SK-N-SH (cell line): Measurements from ENCODE around the gene C9orf43. TPM values are rescaled to one million over a fixed set of nuclear protein-coding genes. Genes with fewer than 3 reads are reported as not detected.

Source experiments
- CTCF ChIA-PET: fragments of 300-600, 350-600 bp; formaldehyde crosslinking; extraction: SDS; loops from one replicate; lab custom pipeline; 2021; lab: Yijun Ruan, JAX
- POLR2A ChIA-PET: fragments of 350-600 bp; sonication (Branson Sonifier 250); formaldehyde crosslinking; extraction: SDS; loops from one replicate; lab custom pipeline; 2020; ENCODE audit warnings: antibody characterized with exemption, inconsistent platforms; lab: Yijun Ruan, JAX
- DNase-seq: peaks from one replicate; pipeline ENCODE4 v3.0.0; 2012
- H2AFZ ChIP-seq: fragments of 200-600 bp; sonication (generic); 2 replicates; pipeline ENCODE4 v1.8.1; 2016; ENCODE audit warnings: antibody characterized with exemption, mild to moderate bottlenecking, low read depth
- H3F3A ChIP-seq: fragments of 200-600 bp; sonication (generic); replicated peaks from 2 replicates; pipeline ENCODE3; 2016; ENCODE audit warnings: antibody characterized with exemption, mild to moderate bottlenecking; ENCODE audit not compliant: insufficient read depth
- H3K27ac ChIP-seq, 2 experiments: fragments of 200-500 bp in 1 of 2; fragments of 200-600 bp in 1 of 2; sonication (Bioruptor generic) in 1 of 2; sonication (generic), shearing (Covaris generic) in 1 of 2; 2 replicates each; pipeline versions ENCODE4 v1.5.1 to v1.6.1; 2014 to 2016; ENCODE audit warnings: low read depth in 2 of 2, inconsistent platforms in 1 of 2, low read length in 1 of 2, mild to moderate bottlenecking in 1 of 2, mixed read lengths in 1 of 2
- H3K27me3 ChIP-seq: fragments of 200-600 bp; sonication (generic), shearing (Covaris generic); 2 replicates; pipeline ENCODE4 v1.6.1; 2016; ENCODE audit warnings: mixed run types; ENCODE audit not compliant: insufficient read depth
- H3K36me3 ChIP-seq, 2 experiments: fragments of 200-500 bp in 1 of 2; fragments of 200-600 bp in 1 of 2; sonication (Bioruptor generic) in 1 of 2; sonication (generic) in 1 of 2; replicated peaks in 1 of 2; 2 replicates each; pipeline versions ENCODE3 to v1.5.1; 2014 to 2016; ENCODE audit warnings: low read length in 1 of 2, mild to moderate bottlenecking in 1 of 2; ENCODE audit not compliant: insufficient read depth in 2 of 2, control insufficient read depth in 1 of 2
- H3K4me1 ChIP-seq, 2 experiments: fragments of 200-500 bp in 1 of 2; fragments of 200-600 bp in 1 of 2; sonication (Bioruptor generic) in 1 of 2; sonication (generic), shearing (Covaris generic) in 1 of 2; 2 replicates each; pipeline versions ENCODE4 v1.5.1 to v1.6.1; 2014 to 2016; ENCODE audit warnings: low read depth in 1 of 2, low read length in 1 of 2, mixed run types in 1 of 2; ENCODE audit not compliant: insufficient read depth in 2 of 2, control insufficient read depth in 1 of 2
- H3K4me2 ChIP-seq: fragments of 200-600 bp; sonication (generic), shearing (Covaris generic); 2 replicates; pipeline ENCODE4 v1.6.1; 2017; ENCODE audit warnings: mixed run types
- H3K4me3 ChIP-seq, 2 experiments: fragments of 200-500 bp in 1 of 2; fragments of 200-600 bp in 1 of 2; sonication (Bioruptor generic) in 1 of 2; sonication (generic), shearing (Covaris generic) in 1 of 2; 2 replicates each; pipeline versions ENCODE4 v1.5.1 to v1.8.1; 2014 to 2016; ENCODE audit warnings: low read depth in 2 of 2, inconsistent platforms in 1 of 2, low read length in 1 of 2, mild to moderate bottlenecking in 1 of 2, mixed read lengths in 1 of 2, moderate library complexity in 1 of 2
- H3K79me2 ChIP-seq: fragments of 200-600 bp; sonication (generic); 2 replicates; pipeline ENCODE4 v1.8.1; 2017; ENCODE audit warnings: mild to moderate bottlenecking; ENCODE audit not compliant: insufficient read depth
- H3K9ac ChIP-seq: fragments of 200-600 bp; sonication (generic); 2 replicates; pipeline ENCODE4 v1.6.1; 2017; ENCODE audit warnings: mixed run types
- H3K9me2 ChIP-seq: fragments of 200-600 bp; sonication (generic); 2 replicates; pipeline ENCODE4 v1.6.1; 2017; ENCODE audit warnings: mixed run types
- H3K9me3 ChIP-seq: fragments of 200-600 bp; sonication (generic); 2 replicates; pipeline ENCODE4 v1.6.1; 2017; ENCODE audit warnings: mixed run types, mild to moderate bottlenecking, moderate library complexity
- H4K20me1 ChIP-seq: fragments of 200-600 bp; sonication (generic); 2 replicates; pipeline ENCODE4 v1.6.1; 2017; ENCODE audit warnings: mild to moderate bottlenecking, mixed run types; ENCODE audit not compliant: insufficient read depth
- CHD2 ChIP-seq: fragments of 150-350 bp; IDR thresholded peaks from 2 replicates; pipeline ENCODE4 v1.6.1; 2018; ENCODE audit warnings: low read length; ENCODE audit not compliant: partially characterized antibody
- EP300 ChIP-seq, 2 experiments: IDR thresholded peaks; 2 replicates each; pipeline versions ENCODE4 v1.4.0 to v1.6.1; 2012; ENCODE audit warnings: borderline replicate concordance in 1 of 2, low read depth in 1 of 2, low read length in 1 of 2
- FOSL2 ChIP-seq: IDR thresholded peaks from 2 replicates; pipeline ENCODE4 v1.4.0; 2012; ENCODE audit warnings: low read depth, mild to moderate bottlenecking, moderate library complexity, borderline replicate concordance
- FOXJ3 ChIP-seq: sonication (generic); formaldehyde crosslinking; IDR thresholded peaks from 2 replicates; pipeline ENCODE4 v1.5.1; 2020; ENCODE audit warnings: mild to moderate bottlenecking, missing genetic modification reagents
- JUND ChIP-seq: IDR thresholded peaks from 2 replicates; pipeline ENCODE4 v1.4.0; 2012
- MXI1 ChIP-seq: IDR thresholded peaks from 2 replicates; pipeline ENCODE4 v1.6.1; 2012; ENCODE audit warnings: mild to moderate bottlenecking, low read depth, low read length, improper control_type of control experiment
- NFIC ChIP-seq: IDR thresholded peaks from 2 replicates; pipeline ENCODE4 v1.4.0; 2012; ENCODE audit warnings: borderline replicate concordance
- NRF1 ChIP-seq: IDR thresholded peaks from 2 replicates; pipeline ENCODE4 v1.6.1; 2012; ENCODE audit warnings: low read depth, mild to moderate bottlenecking, low read length
- POLR2AphosphoS5 ChIP-seq: IDR thresholded peaks from 2 replicates; pipeline ENCODE4 v1.6.1; 2012; ENCODE audit warnings: low read depth, low read length
- RCOR1 ChIP-seq: fragments of 150-350 bp; IDR thresholded peaks from 2 replicates; pipeline ENCODE4 v1.6.1; 2017; ENCODE audit warnings: antibody characterized with exemption, low read length
- RFX5 ChIP-seq: IDR thresholded peaks from 2 replicates; pipeline ENCODE4 v1.6.1; 2012; ENCODE audit warnings: mild to moderate bottlenecking, improper control_type of control experiment, low read length
- RXRA ChIP-seq: IDR thresholded peaks from 2 replicates; pipeline ENCODE4 v1.4.0; 2012; ENCODE audit warnings: low read depth, mild to moderate bottlenecking, borderline replicate concordance
- SMC3 ChIP-seq: IDR thresholded peaks from 2 replicates; pipeline ENCODE4 v1.6.1; 2012; ENCODE audit warnings: low read depth, low read length, improper control_type of control experiment
- TAF1 ChIP-seq: IDR thresholded peaks from 2 replicates; pipeline ENCODE4 v1.6.1; 2012; ENCODE audit warnings: low read depth, mild to moderate bottlenecking, low read length, moderate library complexity, borderline replicate concordance
- TCF12 ChIP-seq: IDR thresholded peaks from 2 replicates; pipeline ENCODE4 v1.4.0; 2012
- YY1 ChIP-seq: IDR thresholded peaks from 2 replicates; pipeline ENCODE4 v1.4.0; 2012; ENCODE audit warnings: low read depth, mild to moderate bottlenecking
- WGBS: methylation state at CpG from one replicate; pipeline ENCODE4 v1.1.6; 2017; ENCODE audit warnings: low lambda C conversion rate; 5-methylcytosine and 5-hydroxymethylcytosine counted together
- polyA plus RNA-seq, 3 experiments: library from polyadenylated mRNA; depleted of rRNA; stranded (reverse); fragments of >200 nt; gene quantifications; 2 replicates each; pipeline ENCODE4 v1.2.3, GENCODE V29; 2012
- TF ChIP-seq, protein P1 (sequence below): IDR thresholded peaks from 2 replicates; pipeline ENCODE4 v1.4.0; 2012; ENCODE audit warnings: low read depth
- TF ChIP-seq, protein P2 (sequence below): IDR thresholded peaks from 2 replicates; pipeline ENCODE4 v1.6.1; 2012; ENCODE audit warnings: mild to moderate bottlenecking, low read depth, low read length, moderate library complexity
- TF ChIP-seq, protein P3 (sequence below): fragments of 150-350 bp; IDR thresholded peaks from 2 replicates; pipeline ENCODE4 v1.6.1; 2017; ENCODE audit warnings: antibody characterized with exemption, low read length, low read depth, borderline replicate concordance

The C9orf43 gene
- polyA plus RNA-seq, 1 of the 3 experiments (the other 2 are of a cell fraction): 0.58 TPM

DNA sequence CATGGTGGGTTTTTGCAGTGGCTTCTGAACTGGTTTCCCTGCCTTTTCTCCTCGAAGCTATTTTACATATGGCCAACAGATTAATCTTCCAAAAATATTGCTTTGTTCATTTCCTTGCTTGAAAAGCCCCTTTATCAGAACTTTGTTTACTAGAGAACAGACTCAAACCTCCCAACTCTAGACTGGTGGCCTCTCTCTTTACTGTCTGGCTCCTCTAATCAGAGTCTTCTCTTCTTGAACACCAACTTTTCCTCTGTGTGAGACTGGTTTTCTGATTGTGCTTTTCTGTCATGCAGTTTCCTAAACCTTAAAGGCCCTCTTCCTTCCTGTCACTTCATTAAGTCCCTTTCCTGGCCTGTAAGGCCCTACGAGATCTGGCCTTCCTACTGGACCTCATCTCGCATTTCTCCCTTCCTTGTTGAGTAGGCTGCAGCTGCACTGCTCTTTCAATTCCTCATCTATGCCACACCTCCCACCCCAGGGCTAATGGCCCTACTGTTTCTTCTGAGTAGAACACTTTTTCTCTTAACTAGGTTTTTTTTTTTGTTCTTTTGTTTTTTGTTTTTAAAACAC, 5.7 kb downstream of the C9orf43 start:
- CTCF ChIA-PET: interaction anchor here (1.2 to 1.4 kb wide), 2 partner anchors 175 to 266 kb away, joined by 3 read pairs; no protein-coding TSS in a partner anchor
- Histone ChIP-seq H3K79me2 (no peaks in the 10 kb centered on the region), H3K4me1 (no peaks in the 10 kb centered on the region), H2AFZ (no peak overlapping the region), H3K4me3 (no peak overlapping the region), H3K9me3 (no peaks in the 10 kb centered on the region), H3K4me2 (no peak overlapping the region), H4K20me1 (no peaks in the 10 kb centered on the region), H3K9me2 (no peaks in the 10 kb centered on the region), H3K27me3 (no peaks in the 10 kb centered on the region), H3F3A (peaks cover 5% of the 10 kb centered on the region), H3K36me3 (no peaks in the 10 kb centered on the region), H3K9ac (no peak overlapping the region), H3K27ac (no peak overlapping the region)
- WGBS: 65% methylated on average over 3 of the region's 3 CpGs
- POLR2A ChIA-PET: no interaction called here
- no peak for DNase-seq
- TF ChIP-seq, protein P1, sequence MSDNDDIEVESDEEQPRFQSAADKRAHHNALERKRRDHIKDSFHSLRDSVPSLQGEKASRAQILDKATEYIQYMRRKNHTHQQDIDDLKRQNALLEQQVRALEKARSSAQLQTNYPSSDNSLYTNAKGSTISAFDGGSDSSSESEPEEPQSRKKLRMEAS: no peak
- TF ChIP-seq TCF12 (no peak), FOSL2 (no peak), NFIC (no peak), TAF1 (no peak), RXRA (no peak), FOXJ3 (CRISPR knock-in tag) (no peak), NRF1 (no peak), MXI1 (no peak), YY1 (no peak), RCOR1 (no peak), EP300 (IDR thresholded peaks at IDR 0.05; ENCODE audit: borderline replicate concordance in 1 of 2, low read depth in 1 of 2, low read length in 1 of 2) (no peak), JUND (no peak), RFX5 (no peak), SMC3 (no peak), CHD2 (no peak), POLR2AphosphoS5 (no peak)
- TF ChIP-seq, protein P2, sequence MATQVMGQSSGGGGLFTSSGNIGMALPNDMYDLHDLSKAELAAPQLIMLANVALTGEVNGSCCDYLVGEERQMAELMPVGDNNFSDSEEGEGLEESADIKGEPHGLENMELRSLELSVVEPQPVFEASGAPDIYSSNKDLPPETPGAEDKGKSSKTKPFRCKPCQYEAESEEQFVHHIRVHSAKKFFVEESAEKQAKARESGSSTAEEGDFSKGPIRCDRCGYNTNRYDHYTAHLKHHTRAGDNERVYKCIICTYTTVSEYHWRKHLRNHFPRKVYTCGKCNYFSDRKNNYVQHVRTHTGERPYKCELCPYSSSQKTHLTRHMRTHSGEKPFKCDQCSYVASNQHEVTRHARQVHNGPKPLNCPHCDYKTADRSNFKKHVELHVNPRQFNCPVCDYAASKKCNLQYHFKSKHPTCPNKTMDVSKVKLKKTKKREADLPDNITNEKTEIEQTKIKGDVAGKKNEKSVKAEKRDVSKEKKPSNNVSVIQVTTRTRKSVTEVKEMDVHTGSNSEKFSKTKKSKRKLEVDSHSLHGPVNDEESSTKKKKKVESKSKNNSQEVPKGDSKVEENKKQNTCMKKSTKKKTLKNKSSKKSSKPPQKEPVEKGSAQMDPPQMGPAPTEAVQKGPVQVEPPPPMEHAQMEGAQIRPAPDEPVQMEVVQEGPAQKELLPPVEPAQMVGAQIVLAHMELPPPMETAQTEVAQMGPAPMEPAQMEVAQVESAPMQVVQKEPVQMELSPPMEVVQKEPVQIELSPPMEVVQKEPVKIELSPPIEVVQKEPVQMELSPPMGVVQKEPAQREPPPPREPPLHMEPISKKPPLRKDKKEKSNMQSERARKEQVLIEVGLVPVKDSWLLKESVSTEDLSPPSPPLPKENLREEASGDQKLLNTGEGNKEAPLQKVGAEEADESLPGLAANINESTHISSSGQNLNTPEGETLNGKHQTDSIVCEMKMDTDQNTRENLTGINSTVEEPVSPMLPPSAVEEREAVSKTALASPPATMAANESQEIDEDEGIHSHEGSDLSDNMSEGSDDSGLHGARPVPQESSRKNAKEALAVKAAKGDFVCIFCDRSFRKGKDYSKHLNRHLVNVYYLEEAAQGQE: no peak
- TF ChIP-seq, protein P3, sequence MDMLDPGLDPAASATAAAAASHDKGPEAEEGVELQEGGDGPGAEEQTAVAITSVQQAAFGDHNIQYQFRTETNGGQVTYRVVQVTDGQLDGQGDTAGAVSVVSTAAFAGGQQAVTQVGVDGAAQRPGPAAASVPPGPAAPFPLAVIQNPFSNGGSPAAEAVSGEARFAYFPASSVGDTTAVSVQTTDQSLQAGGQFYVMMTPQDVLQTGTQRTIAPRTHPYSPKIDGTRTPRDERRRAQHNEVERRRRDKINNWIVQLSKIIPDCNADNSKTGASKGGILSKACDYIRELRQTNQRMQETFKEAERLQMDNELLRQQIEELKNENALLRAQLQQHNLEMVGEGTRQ: no peak
